Ramos (cell line): ENCODE measurements around the gene OPRL1.
"Not testable (repeated sequence)": the region's sequence is repeated elsewhere in the genome, so short reads cannot be mapped to it uniquely, and the experiment has no call there.

ENCODE experiments used
- in situ Hi-C: fragments of 300-500 bp; cut with MboI; formaldehyde crosslinking; loops from one replicate; pipeline ENCODE4 v1.14.3; 2022; ENCODE audit warnings: low sequenced_read_pairs; ENCODE audit not compliant: unreplicated experiment

Gene OPRL1

DNA sequence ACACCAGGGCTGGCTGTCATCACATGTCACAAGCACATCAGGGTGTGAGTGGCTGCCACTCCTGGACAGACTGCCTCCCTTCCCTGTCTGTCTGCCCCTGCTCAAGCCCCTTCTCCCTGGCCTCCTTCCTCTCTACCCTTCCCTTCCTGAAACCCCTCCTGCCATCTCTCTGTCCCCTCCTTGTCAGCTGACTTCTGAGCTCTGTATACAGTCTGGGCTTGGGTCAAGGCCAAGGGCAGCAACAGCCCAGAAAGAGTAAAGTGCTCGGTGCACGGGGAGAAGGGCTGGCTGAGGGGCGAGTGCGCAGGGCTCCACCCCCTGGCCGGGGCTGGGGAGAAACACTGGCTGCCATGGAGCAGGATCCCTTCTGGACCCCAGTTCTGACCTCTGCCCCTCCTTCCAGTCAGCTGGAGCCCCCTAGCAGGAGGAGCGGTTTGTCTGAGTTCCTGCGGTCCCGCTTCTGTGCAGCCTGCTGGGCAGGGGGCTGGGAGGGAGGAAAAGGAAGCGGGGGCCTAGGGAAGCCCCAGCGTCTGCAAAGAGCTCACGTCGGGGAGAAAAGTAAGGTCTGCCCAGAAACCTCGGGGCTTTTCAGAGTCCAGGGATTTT is 2.3 kb downstream of the OPRL1 start:
- in situ Hi-C loops, result no loop called here

DNA sequence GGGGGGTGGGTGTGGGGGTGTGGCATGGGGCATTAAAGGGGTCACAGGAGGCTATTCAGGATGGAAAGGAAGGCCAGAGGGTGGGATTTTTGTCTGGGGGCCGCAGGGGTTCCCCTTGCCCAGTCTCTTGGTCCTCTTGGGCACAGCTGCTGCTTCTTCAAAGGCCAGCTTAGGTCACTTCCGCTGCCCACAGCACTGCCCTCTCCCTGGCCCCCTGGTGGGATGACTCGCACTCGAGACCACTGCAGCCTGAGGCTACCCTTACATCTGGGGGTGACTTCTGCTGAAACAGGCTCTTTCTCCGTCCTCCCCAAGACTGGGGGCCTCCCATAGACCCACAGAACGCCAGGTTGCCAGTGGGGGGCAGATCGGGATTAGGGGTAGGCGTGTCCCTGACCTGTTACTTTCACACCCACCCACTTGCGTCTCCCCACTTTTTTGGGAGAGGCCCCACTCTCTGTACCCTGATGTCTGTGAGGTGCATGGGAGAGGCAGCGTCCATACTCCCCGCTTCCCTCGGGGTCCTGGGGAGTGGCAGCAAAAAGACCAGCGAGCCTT is 3.0 kb downstream of the OPRL1 start:
- in situ Hi-C loops, result no loop called here

DNA sequence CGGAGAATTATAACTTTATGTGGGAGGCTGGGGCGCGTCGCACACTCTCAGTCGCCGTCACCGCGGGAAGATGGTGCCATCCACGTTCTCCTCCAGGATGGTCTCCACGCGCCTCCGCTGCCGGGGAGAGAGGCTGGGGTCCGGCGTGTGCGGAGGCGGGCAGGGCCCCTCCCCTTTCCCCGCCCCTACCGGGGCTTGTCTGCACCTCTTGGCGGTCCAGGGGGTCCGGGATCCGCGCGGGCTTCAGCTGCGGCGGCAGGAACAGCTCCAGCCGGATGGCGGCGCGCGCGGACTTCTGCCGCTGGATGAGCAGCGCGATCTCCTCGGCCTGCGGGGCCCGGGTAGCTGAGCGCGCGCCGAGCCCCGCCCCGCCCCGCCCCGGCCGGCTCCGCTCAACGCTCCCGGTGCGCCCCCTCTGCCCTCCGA is 3.5 kb downstream of the OPRL1 start:
- in situ Hi-C loops, result no loop called here

DNA sequence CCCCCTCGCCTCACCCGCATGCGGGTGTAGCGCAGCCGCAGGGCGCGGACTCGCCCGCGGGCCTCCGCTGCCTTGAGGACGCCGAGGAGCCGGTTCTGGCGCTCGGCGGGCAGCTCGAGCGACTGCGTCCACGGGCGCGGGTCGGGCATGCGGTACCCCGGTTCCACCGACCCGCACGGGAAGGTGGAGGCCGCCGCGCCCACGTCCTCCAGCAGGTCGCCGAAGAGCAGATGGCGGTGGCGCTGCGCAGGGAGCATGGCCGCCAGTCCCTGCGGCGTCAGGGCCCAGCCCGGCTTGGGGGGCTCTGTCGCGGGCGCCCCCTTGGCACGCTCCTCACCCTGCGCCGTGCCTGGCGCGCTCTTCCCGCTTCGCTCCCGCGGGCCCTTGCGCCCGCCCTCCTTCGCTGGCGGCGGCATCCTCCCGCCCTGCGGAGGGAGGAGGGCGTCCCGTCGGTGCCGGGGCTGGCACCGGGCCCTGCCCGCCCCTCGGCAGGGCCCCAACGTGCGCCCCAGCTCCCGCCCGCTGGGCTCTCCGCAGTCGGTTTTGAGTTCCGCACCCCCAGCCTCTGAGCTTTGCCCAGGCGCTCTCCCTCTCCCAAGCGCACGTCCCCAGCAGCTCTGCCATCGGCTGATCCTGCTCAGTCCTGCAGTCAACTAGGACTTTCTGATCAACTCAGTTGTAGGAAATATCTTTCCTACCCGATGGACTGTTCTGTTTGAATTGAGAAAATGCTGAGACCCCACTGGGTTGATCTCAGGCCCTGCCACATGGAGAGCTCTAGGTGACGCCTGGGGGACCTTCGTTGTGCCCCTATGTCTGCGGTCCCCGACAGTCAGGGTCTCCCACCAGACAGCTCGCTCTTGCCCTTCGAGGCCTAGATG is 4.2 kb downstream of the OPRL1 start, which contains the start of gene LKAAEAR1:
LKAAEAR1 (minus strand) TSS at position 595 of the 881 bp plus-strand sequence; CDS start at position 416, 179 bp downstream.
- in situ Hi-C loops, result no loop called here

DNA sequence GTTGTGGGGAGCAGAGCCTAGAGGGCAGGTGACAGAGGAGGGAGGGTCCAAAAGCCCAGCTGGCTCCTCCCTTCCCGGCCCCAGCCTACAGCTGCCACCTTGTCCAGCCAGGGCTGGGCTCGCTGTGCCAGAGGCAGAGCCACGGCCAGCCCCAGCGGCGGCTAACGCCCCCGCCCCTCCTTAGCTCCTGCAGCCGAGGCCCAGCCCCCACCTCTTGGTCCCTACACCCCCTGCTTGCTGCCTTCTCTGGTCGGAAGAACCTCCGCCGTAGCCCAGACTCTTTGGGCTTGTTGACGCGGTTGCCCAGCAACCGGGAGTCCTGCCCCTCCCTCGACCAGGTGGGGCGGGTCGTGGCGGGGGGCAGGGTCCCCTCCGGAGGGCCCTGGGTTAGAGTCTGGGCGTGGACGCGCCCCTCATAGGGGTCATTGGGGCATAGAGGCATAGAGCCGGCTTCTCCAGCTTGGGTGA is 4.8 kb downstream of the OPRL1 start:
- in situ Hi-C loops, result no loop called here

DNA sequence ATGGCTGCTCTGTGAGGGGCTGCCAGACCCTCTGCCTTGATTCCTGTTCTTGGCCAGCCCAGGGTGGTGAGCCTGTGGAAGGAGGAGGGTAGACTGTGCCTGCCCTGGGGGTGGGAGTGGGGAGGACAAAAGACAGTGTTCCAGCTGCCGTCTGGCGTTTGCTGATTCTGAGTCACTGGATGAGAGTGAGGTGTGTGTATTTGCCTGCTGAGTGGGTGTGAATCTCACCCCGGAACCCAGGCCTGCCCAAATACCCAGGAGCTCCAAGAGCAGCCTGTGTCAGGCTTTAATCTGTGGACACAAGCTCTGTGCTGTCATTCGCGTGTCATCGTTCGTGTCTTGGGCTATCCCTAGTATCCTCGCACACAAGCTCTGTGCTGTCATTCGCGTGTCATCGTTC is 6.9 kb downstream of the OPRL1 start:
- in situ Hi-C loops, result no loop called here

DNA sequence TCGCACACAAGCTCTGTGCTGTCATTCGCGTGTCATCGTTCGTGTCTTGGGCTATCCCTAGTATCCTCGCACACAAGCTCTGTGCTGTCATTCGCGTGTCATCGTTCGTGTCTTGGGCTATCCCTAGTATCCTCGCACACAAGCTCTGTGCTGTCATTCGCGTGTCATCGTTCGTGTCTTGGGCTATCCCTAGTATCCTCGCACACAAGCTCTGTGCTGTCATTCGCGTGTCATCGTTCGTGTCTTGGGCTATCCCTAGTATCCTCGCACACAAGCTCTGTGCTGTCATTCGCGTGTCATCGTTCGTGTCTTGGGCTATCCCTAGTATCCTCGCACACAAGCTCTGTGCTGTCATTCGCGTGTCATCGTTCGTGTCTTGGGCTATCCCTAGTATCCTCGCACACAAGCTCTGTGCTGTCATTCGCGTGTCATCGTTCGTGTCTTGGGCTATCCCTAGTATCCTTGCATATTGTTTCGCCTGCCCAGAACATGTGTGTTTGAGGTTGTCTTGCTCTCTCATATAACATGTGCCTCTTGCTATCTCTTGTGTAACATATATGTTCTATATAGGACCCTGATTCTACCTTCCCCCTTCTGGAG is 7.4 kb downstream of the OPRL1 start:
- in situ Hi-C loops, result not testable (repeated sequence)

DNA sequence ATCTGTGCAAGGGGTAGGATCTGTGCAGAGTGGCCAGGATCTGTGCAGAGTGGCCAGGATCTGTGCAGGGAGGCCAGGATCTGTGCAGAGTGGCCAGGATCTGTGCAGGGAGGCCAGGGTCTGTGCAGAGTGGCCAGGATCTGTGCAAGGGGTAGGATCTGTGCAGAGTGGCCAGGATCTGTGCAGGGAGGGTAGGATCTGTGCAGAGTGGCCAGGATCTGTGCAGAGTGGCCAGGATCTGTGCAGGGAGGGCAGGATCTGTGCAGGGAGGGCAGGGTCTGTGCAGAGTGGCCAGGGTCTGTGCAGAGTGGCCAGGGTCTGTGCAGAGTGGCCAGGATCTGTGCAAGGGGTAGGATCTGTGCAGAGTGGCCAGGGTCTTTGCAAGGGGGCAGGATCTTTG is 8.7 kb downstream of the OPRL1 start:
- in situ Hi-C loops, result not testable (repeated sequence)

DNA sequence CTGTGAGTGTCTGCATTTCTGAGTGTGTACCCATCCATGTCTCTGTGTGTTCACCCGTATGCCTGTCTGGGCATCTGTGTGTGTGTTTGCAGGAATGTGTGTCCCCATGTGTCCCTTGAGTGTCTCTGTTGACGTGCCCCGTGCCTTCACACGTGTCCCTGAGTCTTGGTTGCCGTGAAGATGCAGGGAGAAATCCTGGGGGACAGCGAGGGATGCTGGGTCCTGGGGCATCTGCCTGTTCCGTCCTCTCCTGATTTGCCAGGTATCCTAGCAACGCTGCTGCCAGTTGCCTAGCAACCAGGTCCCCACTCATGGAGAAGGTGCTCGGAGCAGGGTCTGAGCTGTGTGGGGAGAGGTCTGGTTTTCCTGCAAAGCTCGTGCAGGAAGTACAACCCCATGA is 10.3 kb downstream of the OPRL1 start:
- in situ Hi-C loops, result no loop called here

DNA sequence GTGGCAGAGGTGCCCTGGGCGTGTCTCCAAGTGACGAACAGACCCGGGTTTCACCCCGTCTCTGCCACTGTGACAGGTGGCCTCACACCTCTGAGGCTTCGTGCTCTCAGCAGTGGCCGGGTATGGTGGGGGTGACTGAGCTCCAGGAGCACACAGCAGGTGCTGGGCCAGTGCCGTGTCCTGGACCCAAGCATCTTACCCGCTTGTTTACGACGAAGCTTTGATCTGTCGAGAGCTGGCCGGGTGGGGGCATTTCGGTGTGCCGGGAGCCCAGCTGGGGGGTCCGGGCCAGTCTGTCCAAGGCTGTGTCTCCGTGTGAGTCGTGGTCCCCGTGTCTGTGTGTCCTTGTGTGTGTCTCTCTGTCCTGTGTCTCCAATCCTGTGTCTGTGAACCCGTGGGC is 11.5 kb downstream of the OPRL1 start:
- in situ Hi-C loops, result no loop called here

DNA sequence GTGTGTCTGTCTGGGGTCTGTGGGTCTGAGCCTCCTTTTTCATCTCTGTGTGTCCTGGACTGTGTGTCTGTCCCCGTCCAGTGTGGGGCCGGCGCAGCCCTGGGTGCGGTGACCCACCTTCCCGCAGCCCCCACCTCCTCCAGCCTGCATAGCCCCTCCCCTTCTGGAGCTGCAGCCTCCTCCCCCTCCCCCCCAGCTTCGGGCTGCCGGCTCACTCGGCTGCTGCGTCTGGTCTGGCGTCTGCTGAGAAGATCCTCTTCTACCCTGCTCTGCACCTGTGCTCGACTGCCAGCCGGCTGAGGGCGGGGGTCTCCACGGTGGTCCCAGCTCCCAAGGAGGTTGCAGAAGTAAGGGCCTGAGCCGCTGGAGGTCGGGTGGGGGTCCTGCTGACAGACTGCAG is 11.9 kb downstream of the OPRL1 start:
- in situ Hi-C loops, result no loop called here

DNA sequence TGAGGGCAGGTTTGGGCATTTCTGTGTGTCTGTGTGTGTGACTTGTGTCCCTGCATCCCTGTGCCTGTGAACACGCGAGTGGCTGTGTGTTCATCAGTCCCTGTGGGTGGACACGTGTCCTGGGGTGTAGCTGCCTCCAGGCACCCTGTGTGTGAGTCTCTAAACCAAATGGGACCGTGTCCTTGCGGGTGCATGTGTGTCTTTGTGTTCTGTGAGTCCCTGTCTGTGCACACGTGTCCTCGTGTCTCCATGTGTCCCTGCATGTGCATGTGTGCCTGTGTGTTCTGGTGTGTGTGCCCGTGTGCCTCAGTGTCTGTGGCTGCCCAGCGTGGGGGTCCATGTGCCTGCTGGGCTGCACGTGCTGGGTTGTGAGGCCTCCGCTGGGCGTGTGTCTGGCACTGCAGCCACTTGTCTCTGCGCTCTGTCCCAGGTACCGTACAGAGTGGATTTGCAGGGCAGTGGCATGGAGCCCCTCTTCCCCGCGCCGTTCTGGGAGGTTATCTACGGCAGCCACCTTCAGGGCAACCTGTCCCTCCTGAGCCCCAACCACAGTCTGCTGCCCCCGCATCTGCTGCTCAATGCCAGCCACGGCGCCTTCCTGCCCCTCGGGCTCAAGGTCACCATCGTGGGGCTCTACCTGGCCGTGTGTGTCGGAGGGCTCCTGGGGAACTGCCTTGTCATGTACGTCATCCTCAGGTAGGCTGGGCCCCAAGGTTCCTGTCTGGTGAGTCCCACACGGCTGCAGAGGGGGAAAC is 12.6 kb downstream of the OPRL1 start:
- in situ Hi-C loops, result no loop called here

DNA sequence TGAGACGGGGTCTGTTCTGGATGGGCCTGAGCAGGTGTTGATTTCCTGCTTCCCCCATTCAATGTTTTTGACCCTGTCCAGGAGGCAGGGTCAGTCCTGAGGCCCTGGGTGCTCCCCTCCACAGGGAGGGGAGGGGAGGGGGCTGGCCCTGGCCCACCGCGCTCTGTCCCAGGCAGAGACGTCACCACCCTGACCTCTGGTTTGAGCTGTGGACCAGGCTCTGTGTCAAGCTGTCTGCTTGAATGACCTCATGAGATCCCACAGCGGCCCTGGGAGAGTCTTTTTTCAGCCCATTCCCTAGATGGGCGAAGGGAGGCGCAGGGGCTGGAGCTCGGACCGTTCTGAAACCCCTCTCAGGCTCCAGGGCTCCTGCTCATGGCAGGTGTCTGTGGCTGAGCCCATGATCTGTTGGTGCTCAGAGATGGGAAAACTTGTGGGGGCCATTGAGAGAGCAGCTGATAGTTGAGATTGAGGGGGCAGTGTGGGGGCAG is 13.2 kb downstream of the OPRL1 start:
- in situ Hi-C loops, result no loop called here

DNA sequence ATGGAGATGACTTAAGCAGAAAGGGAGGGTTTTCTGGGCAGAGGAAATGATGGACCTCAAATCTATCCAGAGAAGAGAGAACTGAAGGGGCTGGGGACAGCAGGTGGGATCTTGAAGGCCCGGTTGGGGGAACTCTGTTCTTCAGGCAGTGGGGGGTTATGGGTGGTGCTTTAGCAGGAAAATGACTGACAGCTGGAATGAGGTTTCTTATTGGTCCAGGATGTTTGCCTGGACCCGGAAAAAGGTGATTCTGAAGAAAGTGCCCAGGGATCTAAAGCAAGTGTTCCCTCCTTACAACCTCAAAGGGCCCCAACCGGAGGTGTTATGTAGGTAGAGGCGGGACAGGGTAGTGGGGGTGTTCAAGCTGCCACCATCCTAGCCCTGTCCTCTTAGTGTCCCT is 15.6 kb downstream of the OPRL1 start:
- in situ Hi-C loops, result no loop called here

DNA sequence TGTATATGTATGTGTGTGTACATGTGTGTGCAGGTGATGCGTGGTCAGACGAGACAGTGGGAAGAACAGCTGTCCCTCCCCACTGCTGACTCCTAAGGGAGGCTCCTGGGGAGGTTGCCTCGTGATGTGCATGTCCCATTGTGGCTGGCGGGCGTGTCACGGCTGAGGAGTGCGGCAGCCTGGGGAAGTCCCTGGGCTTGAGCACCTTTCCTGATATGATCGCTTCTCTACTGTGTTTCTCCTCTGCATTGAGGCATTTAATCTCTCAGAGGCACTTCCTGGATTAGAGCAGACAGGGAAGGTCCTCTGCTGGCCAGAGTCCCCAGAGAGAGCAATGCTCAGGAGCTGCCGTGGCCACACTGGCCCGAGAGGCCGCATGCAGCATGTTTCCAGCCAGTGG is 16.0 kb downstream of the OPRL1 start:
- in situ Hi-C loops, result no loop called here

DNA sequence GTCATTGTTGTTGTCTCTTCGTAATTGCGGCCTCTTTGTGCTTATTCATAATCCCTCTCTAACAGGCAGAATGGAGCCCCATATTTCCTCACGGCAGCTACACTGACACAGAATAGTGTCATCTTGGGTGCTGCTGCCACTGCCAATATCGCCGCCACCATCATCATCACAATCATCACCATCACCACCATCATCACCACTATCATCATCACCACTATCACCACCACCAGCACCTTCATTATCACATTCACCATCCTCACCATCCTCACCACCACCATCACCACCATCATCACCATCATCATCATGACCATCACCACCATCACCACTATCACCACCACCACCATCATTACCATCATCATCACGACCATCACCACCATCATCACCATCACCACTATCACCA is 16.7 kb downstream of the OPRL1 start:
- in situ Hi-C loops, result no loop called here

DNA sequence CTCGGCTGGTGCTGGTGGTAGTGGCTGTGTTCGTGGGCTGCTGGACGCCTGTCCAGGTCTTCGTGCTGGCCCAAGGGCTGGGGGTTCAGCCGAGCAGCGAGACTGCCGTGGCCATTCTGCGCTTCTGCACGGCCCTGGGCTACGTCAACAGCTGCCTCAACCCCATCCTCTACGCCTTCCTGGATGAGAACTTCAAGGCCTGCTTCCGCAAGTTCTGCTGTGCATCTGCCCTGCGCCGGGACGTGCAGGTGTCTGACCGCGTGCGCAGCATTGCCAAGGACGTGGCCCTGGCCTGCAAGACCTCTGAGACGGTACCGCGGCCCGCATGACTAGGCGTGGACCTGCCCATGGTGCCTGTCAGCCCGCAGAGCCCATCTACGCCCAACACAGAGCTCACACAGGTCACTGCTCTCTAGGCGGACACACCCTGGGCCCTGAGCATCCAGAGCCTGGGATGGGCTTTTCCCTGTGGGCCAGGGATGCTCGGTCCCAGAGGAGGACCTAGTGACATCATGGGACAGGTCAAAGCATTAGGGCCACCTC is 18.7 kb downstream of the OPRL1 start:
- in situ Hi-C loops, result no loop called here

DNA sequence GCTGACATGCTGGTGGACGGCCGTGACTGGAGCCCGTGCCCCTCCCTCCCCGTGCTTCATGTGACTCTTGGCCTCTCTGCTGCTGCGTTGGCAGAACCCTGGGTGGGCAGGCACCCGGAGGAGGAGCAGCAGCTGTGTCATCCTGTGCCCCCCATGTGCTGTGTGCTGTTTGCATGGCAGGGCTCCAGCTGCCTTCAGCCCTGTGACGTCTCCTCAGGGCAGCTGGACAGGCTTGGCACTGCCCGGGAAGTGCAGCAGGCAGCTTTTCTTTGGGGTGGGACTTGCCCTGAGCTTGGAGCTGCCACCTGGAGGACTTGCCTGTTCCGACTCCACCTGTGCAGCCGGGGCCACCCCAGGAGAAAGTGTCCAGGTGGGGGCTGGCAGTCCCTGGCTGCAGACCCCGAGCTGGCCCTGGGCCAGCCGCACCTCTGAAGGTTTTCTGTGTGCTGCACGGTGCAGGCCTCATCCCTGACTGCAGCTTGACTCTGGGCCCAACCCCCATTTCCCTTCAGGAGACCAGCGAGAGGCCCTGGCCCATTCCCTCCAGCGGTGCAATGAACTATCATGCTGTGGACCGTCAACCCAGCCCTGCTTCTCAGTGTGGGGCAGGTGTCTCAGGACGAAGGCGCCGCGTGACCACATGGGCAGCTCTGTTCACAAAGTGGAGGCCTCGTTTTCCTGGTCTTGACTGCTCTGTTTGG is 19.4 kb downstream of the OPRL1 start:
- in situ Hi-C loops, result no loop called here

DNA sequence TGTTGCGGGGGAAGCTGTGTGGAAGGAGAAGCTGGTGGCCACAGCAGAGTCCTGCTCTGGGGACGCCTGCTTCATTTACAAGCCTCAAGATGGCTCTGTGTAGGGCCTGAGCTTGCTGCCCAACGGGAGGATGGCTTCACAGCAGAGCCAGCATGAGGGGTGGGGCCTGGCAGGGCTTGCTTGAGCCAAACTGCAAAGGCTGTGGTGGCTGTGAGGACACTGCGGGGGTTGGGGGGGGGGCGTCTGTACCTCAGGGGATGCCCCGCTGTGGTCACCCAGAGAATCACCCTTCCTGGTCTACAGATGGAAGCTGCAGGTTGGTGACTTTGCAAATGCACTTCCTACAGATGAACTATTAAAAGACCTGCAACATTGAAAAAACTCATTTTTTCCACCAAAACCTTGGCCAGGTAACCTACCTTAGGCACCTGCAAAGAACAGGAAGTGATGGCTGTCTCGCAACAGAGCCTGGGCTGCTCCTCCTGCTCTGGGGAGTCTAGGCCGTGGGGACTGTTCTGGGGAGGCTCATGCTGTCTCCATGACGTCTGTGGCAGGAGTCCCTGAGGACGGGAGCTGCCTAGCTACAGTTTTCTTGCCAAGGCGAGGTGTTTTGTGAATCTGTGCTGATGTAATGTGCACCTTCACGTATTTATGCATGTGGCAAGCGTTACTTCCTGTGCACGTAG is 20.1 kb downstream of the OPRL1 start:
- in situ Hi-C loops, result no loop called here
